SK-N-MC (cell line): ENCODE results near the gene PTBP1.

Source experiments
- DNase-seq: peaks from one replicate; pipeline ENCODE4 v3.0.0-alpha.2; 2011; ENCODE audit warnings: low read depth, low spot score
- H3K27ac ChIP-seq: fragments of 200-600 bp; sonication (generic); 2 replicates; pipeline ENCODE4 v1.5.1; 2016; ENCODE audit warnings: mixed run types
- H3K36me3 ChIP-seq: fragments of 200-600 bp; sonication (generic); 2 replicates; pipeline ENCODE4 v1.6.1; 2017; ENCODE audit warnings: antibody characterized with exemption, low read length, mixed read lengths; ENCODE audit not compliant: insufficient read depth
- H3K4me3 ChIP-seq: fragments of 200-600 bp; sonication (generic); 2 replicates; pipeline ENCODE4 v1.5.1; 2016
- H3K9ac ChIP-seq: fragments of 200-600 bp; sonication (generic); 2 replicates; pipeline ENCODE4 v1.8.0; 2017; ENCODE audit warnings: mixed run types, mixed read lengths; ENCODE audit not compliant: insufficient read length
- H3K9me3 ChIP-seq: fragments of 200-600 bp; sonication (generic); 2 replicates; pipeline ENCODE4 v1.6.1; 2017; ENCODE audit warnings: low read depth, mild to moderate bottlenecking, antibody characterized with exemption, low read length, moderate library complexity, mixed read lengths
- EZH2 ChIP-seq: fragments of 200-600 bp; sonication (generic); IDR thresholded peaks from one replicate; pipeline ENCODE4 v1.6.1; 2017; ENCODE audit warnings: antibody characterized with exemption
- FOXP2 ChIP-seq: optimal IDR thresholded peaks from 2 replicates; pipeline ENCODE3; 2011; ENCODE audit warnings: mild to moderate bottlenecking, moderate library complexity; ENCODE audit not compliant: insufficient read depth; ENCODE audit errors: extremely low read length, control extremely low read depth
- POLR2AphosphoS5 ChIP-seq: IDR thresholded peaks from 2 replicates; pipeline ENCODE4 v1.6.1; 2012; ENCODE audit warnings: mild to moderate bottlenecking, low read depth, low read length, borderline replicate concordance

Gene PTBP1

DNA sequence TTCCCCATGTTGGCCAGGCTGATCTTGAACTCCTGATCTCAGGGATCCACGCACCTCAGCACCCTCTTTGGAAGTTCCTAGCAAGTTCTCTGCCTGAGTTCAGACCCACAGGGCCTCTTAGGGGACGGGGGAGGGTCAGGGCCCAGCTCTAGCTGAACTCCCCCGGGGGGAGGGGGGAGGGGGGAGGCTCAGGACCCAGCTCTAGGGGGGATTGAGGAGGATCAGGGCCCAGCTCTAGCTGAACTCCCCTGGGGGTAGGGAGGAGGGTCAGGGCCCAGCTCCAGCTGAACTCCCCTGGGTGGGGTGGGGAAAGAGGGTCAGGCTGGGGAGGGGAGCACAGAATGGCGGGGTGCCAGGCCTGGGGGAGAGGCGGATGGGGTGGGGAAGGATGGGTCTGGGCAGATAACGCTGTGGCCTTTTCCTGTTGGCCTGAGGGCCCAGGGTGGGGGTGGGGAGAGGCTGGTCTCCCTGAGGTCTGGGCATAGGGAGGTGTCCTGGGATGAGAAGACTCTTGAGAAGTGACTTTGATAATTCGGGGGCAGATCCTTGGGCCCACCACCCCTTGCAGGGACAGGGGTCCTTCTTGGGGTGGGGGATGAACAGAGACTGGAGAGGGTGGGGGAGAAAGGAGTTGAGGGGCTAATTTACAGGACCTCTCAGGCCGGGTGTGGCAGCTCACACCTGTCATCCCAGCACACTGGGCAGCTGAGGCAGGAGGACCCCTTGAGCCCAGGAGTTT, 5.5 kb upstream of the PTBP1 start:
- Histone ChIP-seq H3K4me3 (no peak overlapping the region), H3K27ac (peak overlapping the region; percentile 50; the same call in 1 of the 2 replicates), H3K9ac (no peak overlapping the region), H3K36me3 (no peaks in the 10 kb centered on the region), H3K9me3 (no peaks in the 10 kb centered on the region)
- DNase-seq, result no peak
- TF ChIP-seq EZH2, result no peak
- no peak for TF ChIP-seq POLR2AphosphoS5

DNA sequence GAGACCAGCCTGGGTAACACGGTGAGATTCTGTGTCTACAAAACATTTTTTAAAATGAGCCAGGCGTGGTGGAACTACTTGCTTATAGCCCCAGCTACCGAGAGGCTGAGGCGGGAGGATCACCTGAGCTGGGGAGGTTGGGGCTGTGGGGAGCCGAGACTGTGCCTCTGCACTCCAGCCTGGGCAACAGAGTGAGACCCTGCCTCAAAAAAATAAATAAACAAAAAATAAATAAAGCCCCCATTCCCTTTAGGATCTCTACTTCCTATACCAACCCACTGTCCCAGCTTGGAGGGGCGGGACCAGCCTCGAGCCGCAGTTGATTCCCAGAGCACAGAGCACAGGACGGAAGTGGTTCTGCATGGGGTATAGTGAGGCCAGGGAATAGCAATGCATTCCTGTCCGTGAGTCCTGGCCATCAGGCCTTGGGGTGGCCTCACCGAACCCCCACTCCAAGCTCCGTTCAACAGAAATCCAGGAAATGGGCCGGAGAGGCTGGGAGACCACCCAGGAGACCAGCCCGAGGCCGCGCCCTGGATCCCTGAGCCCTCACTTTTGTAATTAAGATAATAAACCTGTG, 4.9 kb upstream of the PTBP1 start:
- no peaks in the 10 kb centered on the region for H3K36me3 ChIP-seq
- H3K9me3 ChIP-seq, result no peaks in the 10 kb centered on the region
- no peak overlapping the region for H3K4me3 ChIP-seq
- peak overlapping the region; percentile 22; the same call in 1 of the 2 replicates for H3K27ac ChIP-seq
- H3K9ac ChIP-seq, result no peak overlapping the region
- DNase-seq, result no peak
- no peak for TF ChIP-seq FOXP2
- no peak for TF ChIP-seq EZH2
- TF ChIP-seq POLR2AphosphoS5, result no peak

DNA sequence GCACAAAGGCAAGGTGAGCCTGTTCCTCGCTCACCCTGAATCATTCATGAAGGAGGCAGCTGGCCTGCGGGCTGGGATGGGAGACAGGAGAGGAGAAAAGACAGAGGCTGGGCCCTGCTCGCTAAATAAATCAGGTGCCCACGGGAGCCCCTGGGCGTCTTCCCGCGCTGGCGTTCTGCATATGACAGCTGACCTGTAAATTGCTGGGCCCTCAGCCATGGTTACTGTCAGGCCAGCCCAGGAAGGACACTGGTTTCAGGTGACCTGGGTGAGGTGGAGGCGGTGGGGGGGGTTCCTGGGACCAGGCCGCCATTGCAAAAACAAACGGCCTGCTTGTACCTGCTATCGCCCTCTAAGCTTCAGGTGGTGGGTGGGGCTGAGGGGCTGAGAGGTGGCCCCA, 3.4 kb upstream of the PTBP1 start:
- TF ChIP-seq EZH2 (no peak), POLR2AphosphoS5 (no peak), FOXP2 (no peak)
- no peak for DNase-seq
- H3K9me3 ChIP-seq, result no peaks in the 10 kb centered on the region
- no peak overlapping the region for H3K9ac ChIP-seq
- no peak overlapping the region for H3K27ac ChIP-seq
- no peak overlapping the region for H3K4me3 ChIP-seq
- H3K36me3 ChIP-seq, result peaks cover 9% of the 10 kb centered on the region

DNA sequence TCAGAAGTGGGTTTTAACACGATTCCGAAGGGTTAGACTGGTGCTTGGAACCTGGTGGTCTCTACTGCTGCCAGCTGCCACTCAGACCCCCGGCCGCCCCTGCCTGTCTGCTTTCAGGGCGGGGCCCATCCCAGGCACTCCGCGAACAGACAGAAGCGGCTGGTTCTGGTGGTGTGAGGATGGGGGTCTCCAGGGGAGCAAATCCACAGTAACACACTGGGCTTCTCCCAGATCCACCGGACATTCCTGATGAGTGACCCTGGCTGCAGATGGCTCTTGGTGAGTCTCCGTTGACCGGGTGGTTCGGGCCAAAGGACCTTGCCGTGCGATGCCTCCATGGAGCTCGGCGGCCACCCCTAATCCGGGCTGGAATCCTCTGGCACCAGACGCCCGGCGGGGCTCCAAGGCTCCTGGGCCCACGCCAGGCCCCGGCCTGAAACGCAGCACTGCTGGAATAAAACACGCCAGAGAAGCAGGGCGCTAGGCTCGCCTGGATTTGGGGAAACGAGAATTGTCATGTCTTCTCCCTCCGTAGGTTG, 2.1 kb upstream of the PTBP1 start:
- no peak overlapping the region for H3K9ac ChIP-seq
- no peak overlapping the region for H3K4me3 ChIP-seq
- H3K27ac ChIP-seq, result no peak overlapping the region
- no peak for DNase-seq
- TF ChIP-seq FOXP2, result no peak
- no peak for TF ChIP-seq EZH2
- no peak for TF ChIP-seq POLR2AphosphoS5
- H3K36me3 ChIP-seq, result peaks cover 22% of the 10 kb centered on the region
- no peaks in the 10 kb centered on the region for H3K9me3 ChIP-seq

- H3K36me3 ChIP-seq, result peaks cover 30% of the 10 kb centered on the region
- DNase-seq, result no peak
- H3K9ac ChIP-seq, result peak overlapping the region; percentile 86
- no peaks in the 10 kb centered on the region for H3K9me3 ChIP-seq
- peak overlapping the region; percentile 78; the same call in 1 of the 2 replicates for H3K27ac ChIP-seq
- TF ChIP-seq POLR2AphosphoS5 (no peak), EZH2 (no peak), FOXP2 (no peak)
- peak overlapping the region; percentile 73 for H3K4me3 ChIP-seq
Measured at GRCh38 chr19:795691-796581, 1.3 kb upstream of the PTBP1 start.

GRCh38 chr19:797528-798414, 519 bp downstream of the PTBP1 start:
- DNase-seq, result no peak
- Histone ChIP-seq H3K36me3 (peaks cover 47% of the 10 kb centered on the region), H3K4me3 (peak overlapping the region; percentile 94), H3K9me3 (no peaks in the 10 kb centered on the region), H3K27ac (peak overlapping the region; percentile 98), H3K9ac (peak overlapping the region; percentile 97)
- TF ChIP-seq EZH2, result no peak
- TF ChIP-seq POLR2AphosphoS5, result no peak; the same call in 1 of the 2 replicates
- no peak for TF ChIP-seq FOXP2

GRCh38 chr19:798415-799075, 1.3 kb downstream of the PTBP1 start:
- Histone ChIP-seq H3K4me3 (peak overlapping the region; percentile 94), H3K27ac (peak overlapping the region; percentile 77), H3K36me3 (peaks cover 55% of the 10 kb centered on the region), H3K9me3 (no peaks in the 10 kb centered on the region), H3K9ac (peak overlapping the region; percentile 97)
- TF ChIP-seq EZH2 (no peak), POLR2AphosphoS5 (no peak)
- no peak for DNase-seq
